Caki2 (cell line): ENCODE data around the gene ANO10. TPM values are rescaled to one million over a fixed set of nuclear protein-coding genes. Genes with fewer than 3 reads are reported as not detected.

Experiments
- DNase-seq: peaks from one replicate; pipeline ENCODE4 v3.0.0-alpha.2; 2015; ENCODE audit warnings: low read depth
- in situ Hi-C: cut with HindIII; loops from 2 replicates; pipeline ENCODE4 v1.10.0; 2016; ENCODE audit warnings: low sequenced_read_pairs, low pct_unique_long_range_greater_than_20kb, mixed read lengths
- total RNA-seq: library from RNA; depleted of rRNA; stranded (reverse); fragments of >200 nt; shearing (Covaris generic); gene quantifications from 2 replicates; pipeline ENCODE4 v1.2.3, GENCODE V29; 2014; ENCODE audit warnings: low replicate concordance

The ANO10 gene
- total RNA-seq, 1 experiment from 2014 or later = 14.9 TPM

DNA sequence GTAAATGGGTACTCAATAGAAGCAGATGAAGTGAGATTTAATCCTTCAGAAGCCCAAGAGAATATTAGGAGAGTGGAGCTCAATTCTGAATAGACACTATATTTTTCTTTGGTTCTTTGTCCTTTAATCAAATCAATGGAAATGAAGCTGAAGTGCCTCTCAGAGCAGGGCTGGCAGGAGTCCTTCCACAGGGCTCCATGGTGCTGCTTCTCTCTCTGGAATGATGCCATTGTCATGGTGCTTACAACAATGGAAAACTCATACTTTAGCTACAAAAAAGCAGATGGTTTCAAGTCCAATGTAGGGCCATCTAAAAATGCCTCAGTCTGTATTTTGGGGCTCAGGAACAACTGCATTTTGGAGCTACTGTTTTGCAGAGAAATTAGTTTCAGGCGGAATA is 210.4 kb downstream of the ANO10 start:
- in situ Hi-C loops = no loop called here
- no peak for DNase-seq

- in situ Hi-C loops = no loop called here
- DNase-seq = no peak
Measured at GRCh38 chr3:43410592-43410991, 211.2 kb downstream of the ANO10 start.

- DNase-seq = no peak
- in situ Hi-C loops = no loop called here
Measured at GRCh38 chr3:43409506-43409905, 212.3 kb downstream of the ANO10 start.

- in situ Hi-C loops = no loop called here
- DNase-seq = no peak
Measured at GRCh38 chr3:43406643-43407023, 215.2 kb downstream of the ANO10 start.

GRCh38 chr3:43405888-43406642 is 215.7 kb downstream of the ANO10 start:
- no peak for DNase-seq
- in situ Hi-C loops = no loop called here

DNA sequence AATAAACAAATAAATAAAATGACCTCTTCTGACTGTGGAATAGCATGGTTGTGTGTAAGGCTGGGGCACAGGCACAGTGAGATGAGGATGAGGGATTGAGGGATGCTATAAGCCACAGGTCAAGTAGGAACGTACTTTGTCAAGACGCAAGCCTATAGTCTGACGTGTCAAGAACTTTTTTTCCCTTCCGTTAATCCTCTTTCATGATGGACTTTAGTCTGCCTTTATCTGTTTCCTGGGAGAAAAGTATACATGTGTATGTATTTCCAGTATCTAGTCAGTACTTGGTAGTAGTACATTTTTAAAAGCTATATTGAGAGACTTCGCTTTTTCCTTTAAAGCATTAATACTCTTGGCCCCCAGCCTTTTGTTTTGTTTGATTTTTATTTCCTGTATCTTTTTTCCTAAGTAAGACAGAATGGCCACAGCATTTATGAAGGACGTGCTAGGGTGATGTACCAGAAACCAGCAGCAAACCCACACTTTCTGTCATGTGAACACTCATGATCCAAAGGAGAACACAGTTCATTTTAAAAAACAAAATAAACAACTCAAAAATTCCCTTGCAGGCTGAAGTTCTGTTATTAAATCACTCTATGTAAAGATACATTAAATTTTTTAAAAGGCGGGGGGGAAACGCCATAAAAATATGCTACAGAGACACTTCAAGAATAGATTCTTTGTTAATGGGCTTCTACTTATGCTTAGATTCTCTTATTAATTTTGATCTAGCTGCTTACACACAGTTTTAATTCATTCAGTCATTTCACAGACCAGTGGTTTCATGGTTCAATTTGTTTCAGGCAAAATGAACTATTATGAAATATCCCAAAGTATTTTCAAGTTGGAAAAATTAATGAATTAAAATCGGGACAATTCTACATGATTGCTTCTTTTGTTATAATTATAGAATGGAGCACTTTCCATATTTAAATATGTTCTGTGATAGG is 220.8 kb downstream of the ANO10 start:
- in situ Hi-C loops = no loop called here
- no peak for DNase-seq

DNA sequence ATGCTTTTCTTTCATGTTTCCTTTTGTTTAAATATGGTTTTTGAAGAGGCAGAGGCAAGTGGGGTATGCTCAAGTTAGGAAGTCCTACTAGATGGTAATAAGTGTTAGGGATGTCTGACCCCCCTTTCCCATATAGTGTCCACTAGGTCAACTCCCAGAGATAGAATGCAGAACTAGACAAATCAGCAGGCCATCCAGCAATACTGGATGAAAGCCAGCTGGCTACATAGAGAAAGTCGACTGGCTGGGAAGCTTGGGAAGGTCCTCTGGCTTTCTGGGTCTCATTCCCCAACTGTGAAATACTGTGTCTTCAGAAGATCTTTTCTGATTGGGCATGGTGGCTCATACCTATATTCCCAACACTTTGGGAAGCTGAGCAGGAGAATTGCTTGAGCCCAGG is 221.6 kb downstream of the ANO10 start:
- in situ Hi-C loops = no loop called here
- DNase-seq = no peak

DNA sequence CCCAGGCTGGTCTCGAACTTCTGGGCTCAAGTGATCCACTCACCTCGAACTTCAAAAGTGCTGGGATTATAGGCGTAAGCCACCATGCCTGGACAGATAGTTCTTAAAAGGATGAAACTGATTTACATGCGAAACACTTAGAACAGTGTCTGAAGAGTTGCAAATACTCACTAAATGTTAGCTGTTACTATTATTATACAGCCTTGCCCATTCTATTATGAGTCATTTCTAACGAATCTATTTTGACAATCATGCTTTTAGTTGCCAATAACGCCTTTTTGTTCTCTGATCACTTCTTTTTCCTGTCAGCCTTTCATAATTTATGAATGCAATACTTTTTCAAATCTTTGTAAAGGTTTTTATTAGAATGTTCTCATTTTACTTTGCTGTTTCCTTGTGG is 222.8 kb downstream of the ANO10 start:
- in situ Hi-C loops = no loop called here
- no peak for DNase-seq

DNA sequence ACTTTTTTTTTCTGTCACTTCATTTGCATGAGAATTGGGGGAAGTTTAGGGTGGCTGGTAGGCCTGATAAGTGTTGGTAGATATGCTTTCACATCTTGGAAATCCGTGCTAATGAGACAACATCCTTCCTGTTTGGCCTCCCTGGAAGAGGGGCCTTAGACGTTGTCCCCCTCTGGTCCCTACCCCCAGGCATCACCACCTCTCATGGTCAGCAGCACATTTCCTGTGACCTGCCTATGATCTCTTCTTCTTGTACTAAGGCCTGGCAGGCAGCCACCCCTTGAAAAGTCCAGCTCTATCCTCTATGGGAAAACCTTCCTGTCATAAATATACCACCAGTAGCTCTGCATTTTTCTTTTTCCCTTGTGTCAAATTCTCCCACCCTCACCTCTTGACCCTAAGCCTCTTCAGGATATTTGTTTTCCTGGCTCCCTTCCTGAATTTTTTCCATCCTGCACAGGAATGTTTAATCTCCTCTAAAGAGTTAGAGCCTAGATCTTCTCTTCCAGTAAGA is 227.7 kb downstream of the ANO10 start:
- no peak for DNase-seq
- in situ Hi-C loops = no loop called here

GRCh38 chr3:43391621-43392020 is 230.2 kb downstream of the ANO10 start:
- no peak for DNase-seq
- in situ Hi-C loops = no loop called here

DNA sequence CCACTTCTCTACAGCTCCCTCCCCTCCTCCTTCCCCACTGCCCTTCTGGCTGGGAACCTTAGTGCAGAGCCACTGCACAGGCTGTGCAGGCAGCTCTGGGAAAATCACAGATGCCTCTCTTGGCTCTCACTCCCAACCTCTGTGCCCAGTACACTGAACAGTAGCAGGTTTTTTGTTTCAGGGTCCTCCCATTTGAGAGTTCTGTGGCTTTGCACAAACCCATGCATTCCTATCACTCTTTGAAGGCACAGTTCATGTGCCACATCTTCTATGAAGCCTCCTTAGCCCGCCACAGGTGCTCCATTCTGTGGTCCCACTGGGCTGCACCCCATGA is 231.6 kb downstream of the ANO10 start:
- in situ Hi-C loops = no loop called here
- no peak for DNase-seq

GRCh38 chr3:43389388-43390254 is 232.2 kb downstream of the ANO10 start:
- in situ Hi-C loops = no loop called here
- peak; percentile 29 for DNase-seq

GRCh38 chr3:43388915-43389314 is 232.9 kb downstream of the ANO10 start:
- DNase-seq = no peak
- in situ Hi-C loops = no loop called here

DNA sequence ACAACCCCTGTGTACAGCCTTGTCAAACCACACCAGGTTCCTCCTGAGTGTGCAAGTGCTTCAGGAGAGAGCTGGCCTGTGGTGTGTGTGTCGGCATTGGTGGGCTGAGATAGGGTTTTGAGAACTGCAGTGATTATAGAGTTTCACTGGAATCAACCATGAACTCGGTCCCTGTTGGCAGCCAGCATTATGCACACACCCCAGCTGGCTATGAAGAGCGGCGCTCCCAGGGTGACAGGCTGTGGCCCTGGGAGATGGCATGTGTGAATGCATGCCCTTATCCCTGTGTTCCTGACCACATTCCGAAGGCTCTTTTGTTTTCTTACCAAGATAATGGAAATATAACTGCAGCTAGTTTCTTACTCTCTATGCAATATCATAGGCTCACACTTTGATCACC is 233.6 kb downstream of the ANO10 start:
- in situ Hi-C loops = no loop called here
- DNase-seq = no peak

- no peak for DNase-seq
- in situ Hi-C loops = no loop called here
Measured at GRCh38 chr3:43379343-43379742, 242.5 kb downstream of the ANO10 start.

DNA sequence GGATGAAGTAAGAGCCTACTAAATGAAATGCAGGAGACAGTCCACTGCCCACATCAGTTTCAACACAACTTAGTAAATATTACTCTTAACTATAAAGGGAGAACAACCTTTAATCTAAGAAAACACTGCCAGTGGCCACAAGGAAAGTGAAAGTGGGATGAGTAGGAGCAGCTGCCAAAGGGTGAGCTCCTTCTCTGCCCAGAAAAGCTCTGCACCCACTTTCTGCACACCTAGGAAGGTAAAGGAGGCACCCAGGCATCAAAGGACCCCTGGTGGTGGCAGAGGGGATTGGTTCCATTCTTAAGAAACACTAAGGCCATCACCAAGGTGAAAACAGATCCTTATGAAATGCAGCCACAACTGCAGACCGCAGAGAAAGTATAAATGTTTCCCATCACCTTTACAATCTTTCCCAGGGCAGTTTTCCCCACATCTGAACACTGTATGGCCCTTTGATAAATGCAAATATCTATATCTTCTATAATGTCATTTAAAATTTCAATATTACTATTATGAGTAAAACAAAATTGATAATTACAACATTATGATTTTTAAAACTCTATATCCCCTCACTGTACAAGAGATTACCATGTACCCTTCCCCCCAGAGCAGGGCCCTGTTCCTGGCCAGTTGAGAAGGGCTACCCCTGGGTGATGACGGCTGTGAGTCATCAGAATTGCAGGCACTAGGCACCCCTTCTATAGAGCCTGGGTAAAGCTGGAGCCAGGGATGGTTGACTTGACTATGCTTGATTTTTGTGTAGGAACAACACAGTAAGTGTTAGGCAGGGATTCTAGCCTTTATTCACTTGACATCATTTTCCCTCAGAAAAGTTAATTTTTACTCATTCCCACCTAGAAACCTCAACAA is 243.5 kb downstream of the ANO10 start:
- in situ Hi-C loops = no loop called here
- no peak for DNase-seq

- no peak for DNase-seq
- in situ Hi-C loops = no loop called here
Measured at GRCh38 chr3:43373560-43373928, 248.3 kb downstream of the ANO10 start.
